Nephron progenitor cell (in vitro differentiated cells): ENCODE results near the gene NPIPA7.
"Not testable (repeated sequence)": the region's sequence is repeated elsewhere in the genome, so short reads cannot be mapped to it uniquely, and the experiment has no call there.

Source experiments
- DNase-seq: peaks from one replicate; pipeline ENCODE4 v3.0.0; 2021
- H3K27ac Mint-ChIP-seq: 2 replicates; pipeline ENCODE4 v1.8.0; 2021; ENCODE audit warnings: mild to moderate bottlenecking, moderate library complexity, mixed read lengths
- H3K27me3 Mint-ChIP-seq: 2 replicates; pipeline ENCODE4 v1.8.0; 2021; ENCODE audit warnings: mild to moderate bottlenecking, low read depth, mixed read lengths; ENCODE audit not compliant: poor library complexity
- H3K36me3 Mint-ChIP-seq: 2 replicates; pipeline ENCODE4 v1.8.0; 2021; ENCODE audit warnings: low read depth, mixed read lengths
- H3K4me1 Mint-ChIP-seq: 2 replicates; pipeline ENCODE4 v1.8.0; 2021; ENCODE audit warnings: mixed read lengths
- H3K4me3 Mint-ChIP-seq: 2 replicates; pipeline ENCODE4 v1.8.0; 2021; ENCODE audit warnings: mild to moderate bottlenecking, moderate library complexity, mixed read lengths
- H3K9me3 Mint-ChIP-seq: 2 replicates; pipeline ENCODE4 v1.8.0; 2021; ENCODE audit warnings: mild to moderate bottlenecking, moderate library complexity, mixed read lengths

The NPIPA7 gene

DNA sequence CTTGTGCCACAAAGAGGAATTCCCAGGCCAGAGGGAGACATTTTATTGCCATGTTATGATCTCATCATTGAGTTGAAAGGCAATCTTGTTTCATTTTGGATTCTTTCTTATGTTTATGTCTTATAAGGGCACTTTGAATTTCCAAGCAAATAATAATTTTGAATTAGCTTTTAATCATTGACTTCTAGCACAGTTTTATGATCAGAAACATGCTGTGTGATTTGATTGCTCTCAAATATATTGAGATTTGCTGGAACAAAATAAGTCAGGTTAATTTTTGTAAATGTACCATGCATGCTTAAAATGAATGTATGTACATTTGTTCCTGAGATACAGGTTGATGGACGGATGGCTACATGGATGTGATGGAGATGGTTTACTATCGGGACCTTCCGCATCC is at the start of gene NPIPA7:
Gene NPIPA7 (plus strand): TSS at position 301 of the 400 bp plus-strand sequence. CDS start 105 bp downstream, outside the sequence.
- H3K36me3 Mint-ChIP-seq, H3K27me3 Mint-ChIP-seq, H3K4me3 Mint-ChIP-seq, H3K27ac Mint-ChIP-seq, H3K4me1 Mint-ChIP-seq, DNase-seq, H3K9me3 Mint-ChIP-seq: not testable (repeated sequence)

DNA sequence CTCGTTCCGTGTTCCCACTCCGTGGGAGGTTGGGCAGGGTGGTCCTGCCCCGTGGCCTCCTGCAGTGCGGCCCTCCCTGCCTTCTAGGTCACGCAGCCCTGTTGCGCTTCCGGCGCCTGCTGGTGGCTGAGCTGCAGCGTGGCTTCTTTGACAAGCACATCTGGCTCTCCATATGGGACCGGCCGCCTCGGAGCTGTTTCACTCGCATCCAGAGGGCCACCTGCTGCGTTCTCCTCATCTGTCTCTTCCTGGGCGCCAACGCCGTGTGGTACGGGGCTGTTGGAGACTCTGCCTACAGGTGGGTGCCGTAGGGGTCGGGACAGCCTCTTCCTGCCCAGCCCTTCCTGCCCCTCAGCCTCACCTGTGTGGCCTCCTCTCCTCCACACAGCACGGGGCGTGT is 47.5 kb upstream of the NPIPA7 start:
- not testable (repeated sequence) for H3K4me1 Mint-ChIP-seq, H3K27ac Mint-ChIP-seq, H3K4me3 Mint-ChIP-seq, H3K9me3 Mint-ChIP-seq, DNase-seq, H3K27me3 Mint-ChIP-seq, H3K36me3 Mint-ChIP-seq

DNA sequence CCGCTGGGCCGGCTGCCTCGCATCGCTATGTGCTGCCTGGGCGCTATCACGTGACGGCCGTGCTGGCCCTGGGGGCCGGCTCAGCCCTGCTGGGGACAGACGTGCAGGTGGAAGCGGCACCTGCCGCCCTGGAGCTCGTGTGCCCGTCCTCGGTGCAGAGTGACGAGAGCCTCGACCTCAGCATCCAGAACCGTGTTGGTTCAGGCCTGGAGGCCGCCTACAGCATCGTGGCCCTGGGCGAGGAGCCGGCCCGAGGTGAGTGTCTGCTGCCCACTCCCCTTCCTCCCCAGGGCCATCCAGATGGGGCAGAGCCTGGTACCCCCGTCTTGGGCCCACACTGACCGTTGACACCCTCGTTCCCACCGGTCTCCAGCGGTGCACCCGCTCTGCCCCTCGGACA is 21.4 kb upstream of the NPIPA7 start:
- not testable (repeated sequence) for H3K27me3 Mint-ChIP-seq, H3K36me3 Mint-ChIP-seq, DNase-seq, H3K4me3 Mint-ChIP-seq, H3K4me1 Mint-ChIP-seq, H3K27ac Mint-ChIP-seq, H3K9me3 Mint-ChIP-seq

DNA sequence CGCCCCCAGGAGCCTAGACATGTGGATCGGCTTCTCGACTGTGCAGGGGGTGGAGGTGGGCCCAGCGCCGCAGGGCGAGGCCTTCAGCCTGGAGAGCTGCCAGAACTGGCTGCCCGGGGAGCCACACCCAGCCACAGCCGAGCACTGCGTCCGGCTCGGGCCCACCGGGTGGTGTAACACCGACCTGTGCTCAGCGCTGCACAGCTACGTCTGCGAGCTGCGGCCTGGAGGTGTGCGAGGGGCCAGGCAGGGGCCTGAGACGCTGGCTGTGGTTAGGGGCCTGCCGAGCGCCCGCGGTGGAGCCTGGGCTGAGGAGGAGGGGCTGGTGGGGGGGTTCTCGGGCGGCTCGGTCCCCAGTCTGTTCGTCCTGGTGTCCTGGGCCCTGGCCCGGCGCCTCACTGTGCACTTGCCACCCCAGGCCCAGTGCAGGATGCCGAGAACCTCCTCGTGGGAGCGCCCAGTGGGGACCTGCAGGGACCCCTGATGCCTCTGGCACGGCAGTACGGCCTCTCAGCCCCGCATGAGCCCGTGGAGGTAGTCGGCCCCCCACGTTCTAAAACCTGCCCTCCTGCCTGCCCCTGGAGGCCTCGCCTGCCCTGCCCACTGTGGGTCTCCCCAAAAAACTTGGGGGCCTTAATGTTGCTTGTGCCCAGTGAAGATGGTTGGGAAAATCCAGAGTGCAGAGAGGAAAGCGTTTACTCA is 20.2 kb upstream of the NPIPA7 start:
- not testable (repeated sequence) for DNase-seq, H3K4me1 Mint-ChIP-seq, H3K36me3 Mint-ChIP-seq, H3K27ac Mint-ChIP-seq, H3K27me3 Mint-ChIP-seq, H3K9me3 Mint-ChIP-seq, H3K4me3 Mint-ChIP-seq

DNA sequence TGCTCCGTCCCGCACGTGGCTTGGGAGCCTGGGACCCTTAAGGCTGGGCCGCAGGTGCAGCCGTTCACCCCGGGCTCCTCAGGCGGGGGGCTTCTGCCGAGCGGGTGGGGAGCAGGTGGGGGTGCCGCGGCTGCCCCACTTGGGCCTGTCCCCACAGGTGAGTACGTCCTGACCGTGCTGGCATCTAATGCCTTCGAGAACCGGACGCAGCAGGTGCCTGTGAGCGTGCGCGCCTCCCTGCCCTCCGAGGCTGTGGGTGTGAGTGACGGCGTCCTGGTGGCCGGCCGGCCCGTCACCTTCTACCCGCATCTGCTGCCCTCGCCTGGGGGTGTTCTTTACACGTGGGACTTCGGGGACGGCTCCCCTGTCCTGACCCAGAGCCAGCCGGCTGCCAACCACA is 15.3 kb upstream of the NPIPA7 start:
- not testable (repeated sequence) for H3K36me3 Mint-ChIP-seq, H3K4me1 Mint-ChIP-seq, DNase-seq, H3K9me3 Mint-ChIP-seq, H3K27ac Mint-ChIP-seq, H3K27me3 Mint-ChIP-seq, H3K4me3 Mint-ChIP-seq

DNA sequence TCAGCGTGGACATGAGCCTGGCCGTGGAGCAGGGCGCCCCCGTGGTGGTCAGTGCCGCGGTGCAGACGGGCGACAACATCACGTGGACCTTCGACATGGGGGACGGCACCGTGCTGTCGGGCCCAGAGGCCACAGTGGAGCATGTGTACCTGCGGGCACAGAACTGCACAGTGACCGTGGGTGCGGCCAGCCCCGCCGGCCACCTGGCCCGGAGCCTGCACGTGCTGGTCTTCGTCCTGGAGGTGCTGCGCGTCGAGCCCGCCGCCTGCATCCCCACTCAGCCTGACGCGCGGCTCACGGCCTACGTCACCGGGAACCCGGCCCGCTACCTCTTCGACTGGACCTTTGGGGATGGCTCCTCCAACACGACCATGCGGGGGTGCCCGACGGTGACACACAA is 14.8 kb upstream of the NPIPA7 start:
- H3K36me3 Mint-ChIP-seq, H3K4me1 Mint-ChIP-seq, H3K9me3 Mint-ChIP-seq, H3K27me3 Mint-ChIP-seq, DNase-seq, H3K27ac Mint-ChIP-seq, H3K4me3 Mint-ChIP-seq: not testable (repeated sequence)

DNA sequence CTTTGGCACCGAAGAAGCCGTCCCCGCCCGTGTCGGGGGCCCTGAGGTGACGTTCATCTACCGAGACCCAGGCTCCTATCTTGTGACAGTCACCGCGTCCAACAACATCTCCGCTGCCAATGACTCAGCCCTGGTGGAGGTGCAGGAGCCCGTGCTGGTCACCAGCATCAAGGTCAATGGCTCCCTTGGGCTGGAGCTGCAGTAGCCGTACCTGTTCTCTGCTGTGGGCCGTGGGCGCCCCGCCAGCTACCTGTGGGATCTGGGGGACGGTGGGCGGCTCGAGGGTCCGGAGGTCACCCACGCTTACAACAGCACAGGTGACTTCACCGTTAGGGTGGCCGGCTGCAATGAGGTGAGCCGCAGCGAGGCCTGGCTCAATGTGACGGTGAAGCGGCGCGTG is 14.2 kb upstream of the NPIPA7 start:
- H3K4me3 Mint-ChIP-seq, H3K9me3 Mint-ChIP-seq, H3K4me1 Mint-ChIP-seq, H3K27ac Mint-ChIP-seq, H3K36me3 Mint-ChIP-seq, H3K27me3 Mint-ChIP-seq, DNase-seq: not testable (repeated sequence)

DNA sequence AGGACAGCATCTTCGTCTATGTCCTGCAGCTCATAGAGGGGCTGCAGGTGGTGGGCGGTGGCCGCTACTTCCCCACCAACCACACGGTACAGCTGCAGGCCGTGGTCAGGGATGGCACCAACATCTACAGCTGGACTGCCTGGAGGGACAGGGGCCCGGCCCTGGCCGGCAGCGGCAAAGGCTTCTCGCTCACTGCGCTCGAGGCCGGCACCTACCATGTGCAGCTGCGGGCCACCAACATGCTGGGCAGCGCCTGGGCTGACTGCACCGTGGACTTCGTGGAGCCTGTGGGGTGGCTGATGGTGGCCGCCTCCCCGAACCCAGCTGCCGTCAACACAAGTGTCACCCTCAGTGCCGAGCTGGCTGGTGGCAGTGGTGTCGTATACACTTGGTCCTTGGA is 13.6 kb upstream of the NPIPA7 start:
- not testable (repeated sequence) for H3K4me1 Mint-ChIP-seq, H3K4me3 Mint-ChIP-seq, DNase-seq, H3K9me3 Mint-ChIP-seq, H3K36me3 Mint-ChIP-seq, H3K27ac Mint-ChIP-seq, H3K27me3 Mint-ChIP-seq

DNA sequence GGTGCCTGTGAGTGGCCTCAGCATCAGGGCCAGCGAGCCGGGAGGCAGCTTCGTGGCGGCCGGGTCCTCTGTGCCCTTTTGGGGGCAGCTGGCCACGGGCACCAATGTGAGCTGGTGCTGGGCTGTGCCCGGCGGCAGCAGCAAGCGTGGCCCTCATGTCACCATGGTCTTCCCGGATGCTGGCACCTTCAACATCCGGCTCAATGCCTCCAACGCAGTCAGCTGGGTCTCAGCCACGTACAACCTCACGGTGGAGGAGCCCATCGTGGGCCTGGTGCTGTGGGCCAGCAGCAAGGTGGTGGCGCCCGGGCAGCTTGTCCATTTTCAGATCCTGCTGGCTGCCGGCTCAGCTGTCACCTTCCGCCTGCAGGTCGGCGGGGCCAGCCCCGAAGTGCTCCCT is 13.1 kb upstream of the NPIPA7 start:
- not testable (repeated sequence) for H3K36me3 Mint-ChIP-seq, H3K27me3 Mint-ChIP-seq, H3K4me1 Mint-ChIP-seq, H3K4me3 Mint-ChIP-seq, H3K27ac Mint-ChIP-seq, DNase-seq, H3K9me3 Mint-ChIP-seq

DNA sequence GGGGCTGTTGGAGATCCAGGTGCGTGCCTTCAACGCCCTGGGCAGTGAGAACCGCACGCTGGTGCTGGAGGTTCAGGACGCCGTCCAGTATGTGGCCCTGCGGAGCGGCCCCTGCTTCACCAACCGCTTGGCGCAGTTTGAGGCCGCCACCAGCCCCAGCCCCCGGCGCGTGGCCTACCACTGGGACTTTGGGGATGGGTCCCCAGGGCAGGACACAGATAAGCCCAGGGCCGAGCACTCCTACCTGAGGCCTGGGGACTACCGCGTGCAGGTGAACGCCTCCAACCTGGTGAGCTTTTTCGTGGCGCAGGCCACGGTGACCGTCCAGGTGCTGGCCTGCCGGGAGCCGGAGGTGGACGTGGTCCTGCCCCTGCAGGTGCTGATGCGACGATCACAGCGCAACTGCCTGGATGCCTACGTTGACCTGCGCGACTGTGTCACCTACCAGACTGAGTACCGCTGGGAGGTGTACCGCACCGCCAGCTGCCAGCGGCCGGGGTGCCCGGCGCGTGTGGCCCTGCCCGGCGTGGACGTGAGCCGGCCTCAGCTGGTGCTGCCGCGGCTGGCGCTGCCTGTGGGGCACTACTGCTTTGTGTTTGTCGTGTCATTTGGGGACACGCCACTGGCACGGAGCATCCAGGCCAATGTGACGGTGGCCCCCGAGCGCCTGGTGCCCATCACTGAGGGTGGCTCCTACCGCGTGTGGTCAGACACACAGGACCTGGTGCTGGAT is 12.2 kb upstream of the NPIPA7 start:
- H3K36me3 Mint-ChIP-seq, H3K27ac Mint-ChIP-seq, H3K4me3 Mint-ChIP-seq, H3K27me3 Mint-ChIP-seq, H3K4me1 Mint-ChIP-seq, H3K9me3 Mint-ChIP-seq: not testable (repeated sequence)
- peak; percentile 1 for DNase-seq

DNA sequence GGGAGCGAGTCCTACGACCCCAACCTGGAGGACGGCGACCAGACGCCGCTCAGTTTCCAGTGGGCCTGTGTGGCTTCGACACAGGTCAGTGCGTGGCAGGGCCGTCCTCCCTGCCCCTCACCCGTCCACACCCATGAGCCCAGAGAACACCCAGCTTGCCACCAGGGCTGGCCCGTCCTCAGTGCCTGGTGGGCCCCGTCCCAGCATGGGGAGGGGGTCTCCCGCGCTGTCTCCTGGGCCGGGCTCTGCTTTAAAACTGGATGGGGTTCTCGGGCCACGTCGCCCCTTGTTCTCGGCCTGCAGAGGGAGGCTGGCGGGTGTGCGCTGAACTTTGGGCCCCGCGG is 11.7 kb upstream of the NPIPA7 start:
- not testable (repeated sequence) for H3K4me1 Mint-ChIP-seq, DNase-seq, H3K9me3 Mint-ChIP-seq, H3K4me3 Mint-ChIP-seq, H3K27me3 Mint-ChIP-seq, H3K36me3 Mint-ChIP-seq, H3K27ac Mint-ChIP-seq

DNA sequence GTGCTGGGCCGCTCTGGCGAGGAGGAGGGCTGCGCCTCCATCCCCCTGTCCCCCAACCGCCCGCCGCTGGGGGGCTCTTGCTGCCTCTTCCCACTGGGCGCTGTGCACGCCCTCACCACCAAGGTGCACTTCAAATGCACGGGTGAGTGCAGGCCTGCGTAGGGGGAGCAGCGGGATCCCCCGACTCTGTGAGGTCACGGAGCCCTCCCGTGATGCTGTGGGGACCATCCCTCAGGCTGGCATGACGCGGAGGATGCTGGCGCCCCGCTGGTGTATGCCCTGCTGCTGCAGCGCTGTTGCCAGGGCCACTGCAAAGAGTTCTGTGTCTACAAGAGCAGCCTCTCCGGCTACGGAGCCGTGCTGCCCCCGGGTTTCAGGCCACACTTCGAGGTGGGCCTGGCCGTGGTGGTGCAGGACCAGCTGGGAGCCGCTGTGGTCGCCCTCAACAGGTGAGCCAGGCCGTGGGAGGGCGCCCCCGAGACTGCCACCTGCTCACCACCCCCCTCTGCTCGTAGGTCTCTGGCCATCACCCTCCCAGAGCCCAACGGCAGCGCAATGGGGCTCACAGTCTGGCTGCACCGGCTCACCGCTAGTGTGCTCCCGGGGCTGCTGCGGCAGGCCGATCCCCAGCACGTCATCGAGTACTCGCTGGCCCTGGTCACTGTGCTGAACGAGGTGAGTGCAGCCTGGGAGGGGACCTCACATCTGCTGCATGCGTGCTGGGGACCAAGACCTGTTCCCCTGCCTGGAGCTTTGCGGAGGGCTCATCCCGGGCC is 9.7 kb upstream of the NPIPA7 start:
- H3K4me3 Mint-ChIP-seq, H3K27me3 Mint-ChIP-seq: not testable (repeated sequence)

DNA sequence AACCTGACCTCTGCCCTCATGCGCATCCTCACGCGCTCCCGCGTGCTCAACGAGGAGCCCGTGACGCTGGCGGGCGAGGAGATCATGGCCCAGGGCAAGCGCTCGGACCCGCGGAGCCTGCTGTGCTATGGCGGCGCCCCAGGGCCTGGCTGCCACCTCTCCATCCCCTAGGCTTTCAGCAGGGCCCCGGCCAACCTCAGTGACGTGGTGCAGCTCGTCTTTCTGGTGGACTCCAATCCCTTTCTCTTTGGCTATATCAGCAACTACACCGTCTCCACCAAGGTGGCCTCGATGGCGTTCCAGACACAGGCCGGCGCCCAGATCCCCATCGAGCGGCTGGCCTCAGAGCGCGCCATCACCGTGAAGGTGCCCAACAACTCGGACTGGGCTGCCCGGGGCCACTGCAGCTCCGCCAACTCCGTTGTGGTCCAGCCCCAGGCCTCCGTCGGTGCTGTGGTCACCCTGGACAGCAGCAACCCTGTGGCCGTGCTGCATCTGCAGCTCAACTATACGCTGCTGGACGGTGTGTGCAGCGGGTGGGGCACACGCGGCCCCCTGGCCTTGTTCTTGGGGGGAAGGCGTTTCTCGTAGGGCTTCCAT is 7.7 kb upstream of the NPIPA7 start:
- not testable (repeated sequence) for H3K27ac Mint-ChIP-seq, H3K36me3 Mint-ChIP-seq, H3K9me3 Mint-ChIP-seq, H3K4me3 Mint-ChIP-seq, DNase-seq, H3K4me1 Mint-ChIP-seq, H3K27me3 Mint-ChIP-seq

More for the DNA sequence above, 9.7 kb upstream of the NPIPA7 start:
- not testable (repeated sequence) for H3K4me1 Mint-ChIP-seq, H3K9me3 Mint-ChIP-seq, H3K27ac Mint-ChIP-seq, H3K36me3 Mint-ChIP-seq
- peak; percentile 4 for DNase-seq

DNA sequence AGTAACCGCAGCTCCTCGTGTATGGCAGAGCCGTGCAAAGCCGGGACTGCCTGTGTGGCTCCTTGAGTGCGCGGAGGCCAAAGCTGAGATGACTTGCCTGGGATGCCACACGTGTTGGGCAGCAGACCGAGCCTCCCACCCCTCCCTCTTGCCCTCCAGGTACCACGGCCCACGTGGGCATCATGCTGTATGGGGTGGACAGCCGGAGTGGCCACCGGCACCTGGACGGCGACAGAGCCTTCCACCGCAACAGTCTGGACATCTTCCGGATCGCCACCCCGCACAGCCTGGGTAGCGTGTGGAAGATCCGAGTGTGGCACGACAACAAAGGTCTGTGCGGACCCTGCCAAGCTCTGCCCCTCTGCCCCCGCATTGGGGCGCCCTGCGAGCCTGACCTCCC is 4.7 kb upstream of the NPIPA7 start:
- not testable (repeated sequence) for DNase-seq, H3K9me3 Mint-ChIP-seq, H3K4me1 Mint-ChIP-seq, H3K27ac Mint-ChIP-seq, H3K27me3 Mint-ChIP-seq, H3K36me3 Mint-ChIP-seq, H3K4me3 Mint-ChIP-seq
